K562 (cell line): ENCODE results near the gene ZNF646. TPM values are rescaled to one million over a fixed set of nuclear protein-coding genes. Genes with fewer than 3 reads are reported as not detected.

Experiments
- ATF6 ChIP-seq: sonication (generic); formaldehyde crosslinking; IDR thresholded peaks from 2 replicates; pipeline ENCODE4 v1.4.0; 2020; ENCODE audit warnings: mild to moderate bottlenecking, missing genetic modification reagents
- BCOR ChIP-seq: fragments of 450-650 bp; IDR thresholded peaks from 2 replicates; pipeline ENCODE4 v1.6.1; 2016
- BRF2 ChIP-seq: IDR thresholded peaks from 3 replicates; pipeline ENCODE4 v1.6.1; 2011; ENCODE audit warnings: borderline replicate concordance, mild to moderate bottlenecking; ENCODE audit not compliant: insufficient read length, insufficient read depth
- COPS2 ChIP-seq: fragments of 450-650 bp; conservative IDR thresholded peaks from 2 replicates; pipeline ENCODE4 v1.6.1; 2016; ENCODE audit warnings: mild to moderate bottlenecking, moderate library complexity
- DIDO1 ChIP-seq: fragments of 450-650 bp; IDR thresholded peaks from 2 replicates; pipeline ENCODE4 v1.6.1; 2016; ENCODE audit warnings: low read depth, missing biosample characterization, missing genetic modification characterization
- EGR1 ChIP-seq: fragments of 450-650 bp; conservative IDR thresholded peaks from 2 replicates; pipeline ENCODE4 v1.6.1; 2017; ENCODE audit warnings: mild to moderate bottlenecking
- KDM2B ChIP-seq: fragments of 250-450 bp; sonication (Bioruptor Pico); IDR thresholded peaks from 2 replicates; pipeline ENCODE4 v1.8.0; 2021; ENCODE audit warnings: mild to moderate bottlenecking, moderate library complexity
- MAX ChIP-seq: sonication (generic); formaldehyde crosslinking; IDR thresholded peaks from 2 replicates; pipeline ENCODE4 v1.9.0; 2022; ENCODE audit warnings: mild to moderate bottlenecking, missing genetic modification reagents
- NUFIP1 ChIP-seq: fragments of 450-650 bp; IDR thresholded peaks from 2 replicates; pipeline ENCODE4 v1.6.1; 2018; ENCODE audit not compliant: partially characterized antibody
- RBFOX2 ChIP-seq: fragments of 200-400 bp; formaldehyde crosslinking; IDR thresholded peaks from 2 replicates; pipeline ENCODE4 v1.6.1; 2017; ENCODE audit warnings: low read depth, mild to moderate bottlenecking, low read length, moderate library complexity
- SMARCB1 ChIP-seq: IDR thresholded peaks from 2 replicates; pipeline ENCODE4 v1.6.1; 2011; ENCODE audit warnings: improper control_type of control experiment, low read depth; ENCODE audit not compliant: insufficient read length
- SP2 ChIP-seq: IDR thresholded peaks from 2 replicates; pipeline ENCODE4 v1.6.1; 2011; ENCODE audit warnings: mild to moderate bottlenecking, low read depth, low read length, moderate library complexity; ENCODE audit not compliant: poor library complexity, severe bottlenecking; ENCODE audit errors: extremely low read depth
- YY1 ChIP-seq, 3 experiments: IDR thresholded peaks; 2 replicates each; pipeline ENCODE4 v1.6.1; 2011; ENCODE audit warnings: low read length in 2 of 3, mild to moderate bottlenecking in 2 of 3, moderate library complexity in 2 of 3, borderline replicate concordance in 1 of 3, control low read depth in 1 of 3, low read depth in 1 of 3; ENCODE audit not compliant: insufficient read depth in 3 of 3, insufficient replicate concordance in 2 of 3, control insufficient read depth in 1 of 3, insufficient read length in 1 of 3; ENCODE audit errors: extremely low read depth in 1 of 3
- ZBTB34 ChIP-seq: fragments of 250-450 bp; sonication (Bioruptor Pico); IDR thresholded peaks from 2 replicates; pipeline ENCODE4 v1.8.0; 2021; ENCODE audit warnings: mild to moderate bottlenecking, moderate library complexity
- ZBTB5 ChIP-seq: fragments of 450-650 bp; IDR thresholded peaks from 2 replicates; pipeline ENCODE4 v1.6.1; 2017; ENCODE audit warnings: antibody characterized with exemption
- ZBTB9 ChIP-seq: fragments of 450-650 bp; formaldehyde crosslinking; IDR thresholded peaks from 2 replicates; pipeline ENCODE4 v1.4.0; 2020; ENCODE audit warnings: mild to moderate bottlenecking, moderate library complexity
- ZC3H8 ChIP-seq: fragments of 450-650 bp; IDR thresholded peaks from 2 replicates; pipeline ENCODE4 v1.6.1; 2017
- ZNF282 ChIP-seq: sonication (generic); formaldehyde crosslinking; IDR thresholded peaks from 2 replicates; pipeline ENCODE4 v1.8.1; 2023; ENCODE audit warnings: missing genetic modification reagents
- ZNF717 ChIP-seq: fragments of 250-450 bp; sonication (Bioruptor Pico); IDR thresholded peaks from 2 replicates; pipeline ENCODE4 v1.5.0; 2021
- polyA plus RNA-seq, 8 experiments: library from polyadenylated mRNA; depleted of rRNA in 4 of 8; stranded (reverse) in 5 of 8; unstranded in 3 of 8; fragments of >200 nt; fragmentation: Nextera tagmentation in 2 of 8; fragmentation: Illumina TruSeq in 1 of 8; extraction: Ambion mirVana in 2 of 8; extraction: Trizol in 1 of 8; gene quantifications; 2 replicates each; pipeline versions ENCODE4 v1.2.1 to v1.2.3, GENCODE V29; 2011 to 2014; ENCODE audit warnings: inconsistent platforms in 1 of 8, missing spikeins in 1 of 8
- total RNA-seq, 7 experiments: library from RNA; depleted of rRNA in 6 of 7; stranded (reverse); fragments of >200 nt in 6 of 7; fragmentation: Illumina TruSeq in 2 of 7; extraction: Trizol in 2 of 7; gene quantifications; 2 replicates each; pipeline versions ENCODE4 v1.2.1 to v1.2.3, GENCODE V29; 2011 to 2021; ENCODE audit warnings: low replicate concordance in 1 of 7

The ZNF646 gene
- total and polyA plus RNA-seq, 9 of the 15 experiments (the other 6 are each of a cell fraction or from before 2014, with no cell fraction given) = 0.08 to 20.6 (median 8.0) TPM

- TF ChIP-seq SMARCB1 (no peak), RBFOX2 (peak; percentile 74), DIDO1 (tag) (no peak), ZBTB9 (no peak), KDM2B (CRISPR knock-in tag) (no peak), BCOR (no peak), ZNF717 (CRISPR knock-in tag) (no peak), EGR1 (peak; percentile 98), ZBTB34 (CRISPR knock-in tag) (no peak), BRF2 (no peak), SP2 (no peak), COPS2 (no peak), ATF6 (CRISPR knock-in tag) (no peak; the same call in 1 of the 2 replicates), YY1 (IDR thresholded peaks at IDR 0.05; ENCODE audit: borderline replicate concordance in 1 of 3, control insufficient read depth in 1 of 3, extremely low read depth in 1 of 3, insufficient read depth in 3 of 3, insufficient read length in 1 of 3, insufficient replicate concordance in 2 of 3, low read depth in 1 of 3, low read length in 2 of 3) (peak in 2 of 3 experiments; percentile 55 to 63), MAX (CRISPR knock-in tag) (peak; percentile 54; the same call in 1 of the 2 replicates), ZC3H8 (no peak), NUFIP1 (no peak), ZNF282 (CRISPR knock-in tag) (no peak), ZBTB5 (no peak)
Measured at GRCh38 chr16:31108035-31108793, 34.0 kb downstream of the ZNF646 start, which contains the start of gene BCKDK (continued).
